K562 (cell line): ENCODE measurements around the gene GAMT. TPM values are rescaled to one million over a fixed set of nuclear protein-coding genes. Genes with fewer than 3 reads are reported as not detected.

Experiments used
- ATF1 ChIP-seq, 2 experiments: fragments of 450-650 bp in 1 of 2; IDR thresholded peaks; 2 replicates each; pipeline ENCODE4 v1.6.1; 2016; ENCODE audit warnings: missing compliant biosample characterization in 1 of 2, missing genetic modification characterization in 1 of 2
- CSDE1 ChIP-seq, 2 experiments: fragments of 450-650 bp; IDR thresholded peaks; 2 replicates each; pipeline ENCODE4 v1.6.1; 2016; ENCODE audit warnings: mild to moderate bottlenecking in 1 of 2
- FOXJ3 ChIP-seq: sonication (generic); formaldehyde crosslinking; IDR thresholded peaks from 2 replicates; pipeline ENCODE4 v1.4.0; 2020; ENCODE audit warnings: mild to moderate bottlenecking, missing genetic modification reagents
- GABPA ChIP-seq: fragments of 200-800 bp; sonication (Bioruptor generic); conservative IDR thresholded peaks from 2 replicates; pipeline ENCODE4 v1.6.1; 2016; ENCODE audit warnings: low read depth, missing genetic modification characterization, missing compliant biosample characterization
- HMG20B ChIP-seq: fragments of 250-450 bp; sonication (Bioruptor Pico); IDR thresholded peaks from 2 replicates; pipeline ENCODE4 v1.5.0; 2021; ENCODE audit warnings: mild to moderate bottlenecking
- ILF3 ChIP-seq: fragments of 450-650 bp; IDR thresholded peaks from 2 replicates; pipeline ENCODE4 v1.6.1; 2018; ENCODE audit warnings: antibody characterized with exemption, mild to moderate bottlenecking, moderate library complexity, borderline replicate concordance
- KLF13 ChIP-seq: fragments of 450-650 bp; IDR thresholded peaks from 2 replicates; pipeline ENCODE4 v1.6.1; 2016; ENCODE audit warnings: missing genetic modification characterization, low read depth, mild to moderate bottlenecking, missing compliant biosample characterization, moderate library complexity, borderline replicate concordance
- MCM5 ChIP-seq: fragments of 450-650 bp; IDR thresholded peaks from 2 replicates; pipeline ENCODE4 v1.6.1; 2016; ENCODE audit warnings: low read depth
- NUFIP1 ChIP-seq: fragments of 450-650 bp; IDR thresholded peaks from 2 replicates; pipeline ENCODE4 v1.6.1; 2018; ENCODE audit not compliant: partially characterized antibody
- POLR2A ChIP-seq: fragments of 450-650 bp; conservative IDR thresholded peaks from 2 replicates; pipeline ENCODE4 v1.6.1; 2016
- RFX5 ChIP-seq: IDR thresholded peaks from 2 replicates; pipeline ENCODE4 v1.6.1; 2011; ENCODE audit warnings: low read depth, mild to moderate bottlenecking, improper control_type of control experiment, low read length
- SLC30A9 ChIP-seq: fragments of 250-450 bp; sonication (Bioruptor Pico); IDR thresholded peaks from 2 replicates; pipeline ENCODE4 v1.8.0; 2022; ENCODE audit warnings: mild to moderate bottlenecking, moderate library complexity
- SMARCE1 ChIP-seq: fragments of 450-650 bp; IDR thresholded peaks from 2 replicates; pipeline ENCODE4 v1.7.1; 2016; ENCODE audit warnings: mild to moderate bottlenecking
- SP1 ChIP-seq: sonication (generic); formaldehyde crosslinking; IDR thresholded peaks from 2 replicates; pipeline ENCODE4 v1.8.1; 2022; ENCODE audit warnings: mild to moderate bottlenecking, missing genetic modification reagents
- STAT5B ChIP-seq: fragments of 250-450 bp; sonication (Bioruptor Pico); IDR thresholded peaks from 2 replicates; pipeline ENCODE4 v1.8.0; 2021; ENCODE audit warnings: mild to moderate bottlenecking, inconsistent platforms
- TCFL5 ChIP-seq: fragments of 250-450 bp; sonication (Bioruptor Pico); conservative IDR thresholded peaks from 2 replicates; pipeline ENCODE4 v1.6.1; 2021; ENCODE audit warnings: mild to moderate bottlenecking, moderate library complexity, matching md5 sums
- XRCC5 ChIP-seq: fragments of 200-400 bp; formaldehyde crosslinking; IDR thresholded peaks from 2 replicates; pipeline ENCODE4 v1.6.1; 2017; ENCODE audit warnings: low read depth, mild to moderate bottlenecking, low read length
- ZKSCAN8 ChIP-seq: fragments of 200-800 bp; sonication (Bioruptor generic); IDR thresholded peaks from 2 replicates; pipeline ENCODE4 v1.6.1; 2016; ENCODE audit warnings: missing genetic modification characterization, missing compliant biosample characterization
- polyA plus RNA-seq, 8 experiments: library from polyadenylated mRNA; depleted of rRNA in 4 of 8; stranded (reverse) in 5 of 8; unstranded in 3 of 8; fragments of >200 nt; fragmentation: Nextera tagmentation in 2 of 8; fragmentation: Illumina TruSeq in 1 of 8; extraction: Ambion mirVana in 2 of 8; extraction: Trizol in 1 of 8; gene quantifications; 2 replicates each; pipeline versions ENCODE4 v1.2.1 to v1.2.3, GENCODE V29; 2011 to 2014; ENCODE audit warnings: inconsistent platforms in 1 of 8, missing spikeins in 1 of 8
- total RNA-seq, 7 experiments: library from RNA; depleted of rRNA in 6 of 7; stranded (reverse); fragments of >200 nt in 6 of 7; fragmentation: Illumina TruSeq in 2 of 7; extraction: Trizol in 2 of 7; gene quantifications; 2 replicates each; pipeline versions ENCODE4 v1.2.1 to v1.2.3, GENCODE V29; 2011 to 2021; ENCODE audit warnings: low replicate concordance in 1 of 7
- TF ChIP-seq, protein P1 (sequence below): fragments of 250-450 bp; sonication (Bioruptor Pico); IDR thresholded peaks from 2 replicates; pipeline ENCODE4 v1.5.0; 2021; ENCODE audit warnings: mild to moderate bottlenecking, borderline replicate concordance
- TF ChIP-seq, protein P2 (sequence below): fragments of 250-450 bp; sonication (Bioruptor Pico); IDR thresholded peaks from 2 replicates; pipeline ENCODE4 v1.8.0; 2022; ENCODE audit warnings: moderate library complexity, mild to moderate bottlenecking, inconsistent platforms
- TF ChIP-seq, protein P3 (sequence below): sonication (generic); formaldehyde crosslinking; IDR thresholded peaks from 2 replicates; pipeline ENCODE4 v1.4.0; 2020; ENCODE audit warnings: mild to moderate bottlenecking, missing genetic modification reagents
- TF ChIP-seq, protein P4 (sequence below): fragments of 450-650 bp; IDR thresholded peaks from 2 replicates; pipeline ENCODE4 v1.6.1; 2018; ENCODE audit warnings: mild to moderate bottlenecking, low read depth; ENCODE audit not compliant: partially characterized antibody

GAMT gene
- total and polyA plus RNA-seq, 9 of the 15 experiments (the other 6 are each of a cell fraction or from before 2014, with no cell fraction given), result 1.3 to 35.3 (median 27.2) TPM

DNA sequence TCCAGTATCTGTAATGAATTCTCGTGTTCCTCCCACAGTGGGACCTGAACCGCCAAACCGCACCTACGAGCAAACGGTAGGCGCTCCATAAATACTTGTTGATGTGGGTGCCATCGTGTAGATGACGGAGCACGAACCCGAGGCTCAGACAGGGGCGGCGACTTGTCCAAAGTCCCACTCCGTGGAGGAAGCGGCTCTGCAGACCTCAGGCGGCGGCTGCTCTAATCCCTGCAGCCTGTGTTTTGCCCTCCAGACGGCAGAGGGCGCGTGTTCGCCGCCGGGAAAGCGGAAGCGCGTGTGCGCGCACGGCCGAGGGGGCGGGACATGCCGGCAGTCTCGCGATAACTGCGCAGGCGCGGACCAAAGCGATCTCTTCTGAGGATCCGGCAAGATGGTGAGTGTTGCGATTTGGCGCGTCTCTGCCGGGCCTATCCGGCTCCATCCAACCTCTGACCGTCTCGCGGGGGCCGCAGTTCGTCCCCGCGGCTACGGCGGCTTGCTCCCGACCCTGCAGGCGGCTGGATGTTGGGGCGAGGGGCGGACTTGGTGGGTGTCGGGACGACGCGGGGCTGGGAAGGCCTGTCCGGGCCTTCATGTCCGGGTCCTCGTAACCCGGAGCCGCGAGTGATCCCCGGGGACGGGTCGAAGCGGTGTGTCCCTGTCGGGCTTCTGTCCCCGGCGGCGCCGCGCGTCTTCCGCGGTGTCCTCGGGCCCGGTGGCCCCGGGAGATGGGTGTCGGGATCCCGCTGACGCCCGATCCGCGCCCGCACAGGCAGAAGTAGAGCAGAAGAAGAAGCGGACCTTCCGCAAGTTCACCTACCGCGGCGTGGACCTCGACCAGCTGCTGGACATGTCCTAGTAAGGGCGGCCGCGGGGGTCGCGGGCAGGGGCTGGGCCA, 36.9 kb upstream of the GAMT start, which contains the start of gene RPS15 (continued):
- TF ChIP-seq TCFL5 (CRISPR knock-in tag) (no peak), ZKSCAN8 (CRISPR knock-in tag) (peak; percentile 80), SLC30A9 (CRISPR knock-in tag) (no peak), XRCC5 (peak; percentile 93; the same call in 1 of the 2 replicates), CSDE1 (IDR thresholded peaks at IDR 0.05) (peak in 1 of 2 experiments; percentile 64; a peak in 1 of 4 replicates), ATF1 (CRISPR knock-in tag; IDR thresholded peaks at IDR 0.05) (peak; percentile 37; the same call in 1 of the 2 replicates), ATF1 (tag; IDR thresholded peaks at IDR 0.05) (peak; percentile 91), KLF13 (tag) (peak; percentile 77; the same call in 1 of the 2 replicates), RFX5 (0 out of 2 replicates have a peak, but pooled peaks have one; percentile 54), FOXJ3 (CRISPR knock-in tag) (no peak), MCM5 (no peak), STAT5B (CRISPR knock-in tag) (no peak), ILF3 (no peak), GABPA (tag) (peak; percentile 95), NUFIP1 (no peak), POLR2A (peak; percentile 99), HMG20B (CRISPR knock-in tag) (no peak), SP1 (CRISPR knock-in tag) (peak; percentile 96), SMARCE1 (no peak)
- TF ChIP-seq, protein P1, sequence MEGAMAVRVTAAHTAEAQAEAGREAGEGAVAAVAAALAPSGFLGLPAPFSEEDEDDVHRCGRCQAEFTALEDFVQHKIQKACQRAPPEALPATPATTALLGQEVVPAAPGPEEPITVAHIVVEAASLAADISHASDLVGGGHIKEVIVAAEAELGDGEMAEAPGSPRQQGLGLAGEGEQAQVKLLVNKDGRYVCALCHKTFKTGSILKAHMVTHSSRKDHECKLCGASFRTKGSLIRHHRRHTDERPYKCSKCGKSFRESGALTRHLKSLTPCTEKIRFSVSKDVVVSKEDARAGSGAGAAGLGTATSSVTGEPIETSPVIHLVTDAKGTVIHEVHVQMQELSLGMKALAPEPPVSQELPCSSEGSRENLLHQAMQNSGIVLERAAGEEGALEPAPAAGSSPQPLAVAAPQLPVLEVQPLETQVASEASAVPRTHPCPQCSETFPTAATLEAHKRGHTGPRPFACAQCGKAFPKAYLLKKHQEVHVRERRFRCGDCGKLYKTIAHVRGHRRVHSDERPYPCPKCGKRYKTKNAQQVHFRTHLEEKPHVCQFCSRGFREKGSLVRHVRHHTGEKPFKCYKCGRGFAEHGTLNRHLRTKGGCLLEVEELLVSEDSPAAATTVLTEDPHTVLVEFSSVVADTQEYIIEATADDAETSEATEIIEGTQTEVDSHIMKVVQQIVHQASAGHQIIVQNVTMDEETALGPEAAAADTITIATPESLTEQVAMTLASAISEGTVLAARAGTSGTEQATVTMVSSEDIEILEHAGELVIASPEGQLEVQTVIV (CRISPR knock-in tag), result no peak
- TF ChIP-seq, protein P2, sequence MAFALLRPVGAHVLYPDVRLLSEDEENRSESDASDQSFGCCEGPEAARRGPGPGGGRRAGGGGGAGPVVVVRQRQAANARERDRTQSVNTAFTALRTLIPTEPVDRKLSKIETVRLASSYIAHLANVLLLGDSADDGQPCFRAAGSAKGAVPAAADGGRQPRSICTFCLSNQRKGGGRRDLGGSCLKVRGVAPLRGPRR (CRISPR knock-in tag), result no peak; the same call in 1 of the 2 replicates
- TF ChIP-seq, protein P3, sequence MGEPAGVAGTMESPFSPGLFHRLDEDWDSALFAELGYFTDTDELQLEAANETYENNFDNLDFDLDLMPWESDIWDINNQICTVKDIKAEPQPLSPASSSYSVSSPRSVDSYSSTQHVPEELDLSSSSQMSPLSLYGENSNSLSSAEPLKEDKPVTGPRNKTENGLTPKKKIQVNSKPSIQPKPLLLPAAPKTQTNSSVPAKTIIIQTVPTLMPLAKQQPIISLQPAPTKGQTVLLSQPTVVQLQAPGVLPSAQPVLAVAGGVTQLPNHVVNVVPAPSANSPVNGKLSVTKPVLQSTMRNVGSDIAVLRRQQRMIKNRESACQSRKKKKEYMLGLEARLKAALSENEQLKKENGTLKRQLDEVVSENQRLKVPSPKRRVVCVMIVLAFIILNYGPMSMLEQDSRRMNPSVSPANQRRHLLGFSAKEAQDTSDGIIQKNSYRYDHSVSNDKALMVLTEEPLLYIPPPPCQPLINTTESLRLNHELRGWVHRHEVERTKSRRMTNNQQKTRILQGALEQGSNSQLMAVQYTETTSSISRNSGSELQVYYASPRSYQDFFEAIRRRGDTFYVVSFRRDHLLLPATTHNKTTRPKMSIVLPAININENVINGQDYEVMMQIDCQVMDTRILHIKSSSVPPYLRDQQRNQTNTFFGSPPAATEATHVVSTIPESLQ (CRISPR knock-in tag), result no peak
- TF ChIP-seq, protein P4, sequence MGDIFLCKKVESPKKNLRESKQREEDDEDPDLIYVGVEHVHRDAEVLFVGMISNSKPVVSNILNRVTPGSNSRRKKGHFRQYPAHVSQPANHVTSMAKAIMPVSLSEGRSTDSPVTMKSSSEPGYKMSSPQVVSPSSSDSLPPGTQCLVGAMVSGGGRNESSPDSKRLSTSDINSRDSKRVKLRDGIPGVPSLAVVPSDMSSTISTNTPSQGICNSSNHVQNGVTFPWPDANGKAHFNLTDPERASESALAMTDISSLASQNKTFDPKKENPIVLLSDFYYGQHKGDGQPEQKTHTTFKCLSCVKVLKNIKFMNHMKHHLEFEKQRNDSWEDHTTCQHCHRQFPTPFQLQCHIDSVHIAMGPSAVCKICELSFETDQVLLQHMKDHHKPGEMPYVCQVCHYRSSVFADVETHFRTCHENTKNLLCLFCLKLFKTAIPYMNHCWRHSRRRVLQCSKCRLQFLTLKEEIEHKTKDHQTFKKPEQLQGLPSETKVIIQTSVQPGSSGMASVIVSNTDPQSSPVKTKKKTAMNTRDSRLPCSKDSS, result no peak
